K562 (cell line): ENCODE data around the gene SEMA4G. TPM values are rescaled to one million over a fixed set of nuclear protein-coding genes. Genes with fewer than 3 reads are reported as not detected.

ENCODE experiments used
- AFF1 ChIP-seq, 2 experiments: fragments of 450-650 bp; IDR thresholded peaks; 2 replicates each; pipeline ENCODE4 v1.6.1; 2018; ENCODE audit warnings: mild to moderate bottlenecking in 2 of 2, low read depth in 1 of 2; ENCODE audit not compliant: partially characterized antibody in 2 of 2
- HNRNPL ChIP-seq: fragments of 200-400 bp; formaldehyde crosslinking; IDR thresholded peaks from 2 replicates; pipeline ENCODE4 v1.6.1; 2017; ENCODE audit warnings: low read depth, mild to moderate bottlenecking, low read length
- NFXL1 ChIP-seq: fragments of 450-650 bp; formaldehyde crosslinking; IDR thresholded peaks from 2 replicates; pipeline ENCODE4 v1.4.0; 2021; ENCODE audit warnings: mild to moderate bottlenecking
- PTRF ChIP-seq: fragments of 450-650 bp; IDR thresholded peaks from 2 replicates; pipeline ENCODE4 v1.6.1; 2016; ENCODE audit warnings: mild to moderate bottlenecking, missing genetic modification characterization, missing compliant biosample characterization
- REST ChIP-seq, 2 experiments: fragments of 450-650 bp; formaldehyde crosslinking in 1 of 2; IDR thresholded peaks; 2 replicates each; pipeline versions ENCODE4 v1.4.0 to v1.6.1; 2014 to 2020; ENCODE audit warnings: mild to moderate bottlenecking in 2 of 2, borderline replicate concordance in 1 of 2, low read depth in 1 of 2
- SMARCA4 ChIP-seq: fragments of 450-650 bp; IDR thresholded peaks from 2 replicates; pipeline ENCODE4 v1.6.1; 2016
- ZNF217 ChIP-seq: sonication (generic); formaldehyde crosslinking; IDR thresholded peaks from 2 replicates; pipeline ENCODE4 v1.8.0; 2022; ENCODE audit warnings: mild to moderate bottlenecking, missing genetic modification reagents
- polyA plus RNA-seq, 8 experiments: library from polyadenylated mRNA; depleted of rRNA in 4 of 8; stranded (reverse) in 5 of 8; unstranded in 3 of 8; fragments of >200 nt; fragmentation: Nextera tagmentation in 2 of 8; fragmentation: Illumina TruSeq in 1 of 8; extraction: Ambion mirVana in 2 of 8; extraction: Trizol in 1 of 8; gene quantifications; 2 replicates each; pipeline versions ENCODE4 v1.2.1 to v1.2.3, GENCODE V29; 2011 to 2014; ENCODE audit warnings: inconsistent platforms in 1 of 8, missing spikeins in 1 of 8
- total RNA-seq, 7 experiments: library from RNA; depleted of rRNA in 6 of 7; stranded (reverse); fragments of >200 nt in 6 of 7; fragmentation: Illumina TruSeq in 2 of 7; extraction: Trizol in 2 of 7; gene quantifications; 2 replicates each; pipeline versions ENCODE4 v1.2.1 to v1.2.3, GENCODE V29; 2011 to 2021; ENCODE audit warnings: low replicate concordance in 1 of 7
- TF ChIP-seq, protein P1 (sequence below), 2 experiments: IDR thresholded peaks; 2 replicates each; pipeline ENCODE4 v1.6.1; 2011; ENCODE audit warnings: borderline replicate concordance in 1 of 2, control low read depth in 1 of 2, low read depth in 1 of 2, low read length in 1 of 2, mild to moderate bottlenecking in 1 of 2, mixed read lengths in 1 of 2, moderate library complexity in 1 of 2; ENCODE audit not compliant: insufficient read depth in 1 of 2, insufficient read length in 1 of 2, poor library complexity in 1 of 2, severe bottlenecking in 1 of 2; ENCODE audit errors: extremely low read depth in 1 of 2
- TF ChIP-seq, protein P2 (sequence below): sonication (generic); formaldehyde crosslinking; IDR thresholded peaks from 2 replicates; pipeline ENCODE4 v1.5.0; 2020; ENCODE audit warnings: missing genetic modification reagents
- TF ChIP-seq, protein P3 (sequence below): sonication (generic); formaldehyde crosslinking; IDR thresholded peaks from 2 replicates; pipeline ENCODE4 v1.9.0; 2022; ENCODE audit warnings: mild to moderate bottlenecking, missing genetic modification reagents

SEMA4G gene
- total and polyA plus RNA-seq, 9 of the 15 experiments (the other 6 are each of a cell fraction or from before 2014, with no cell fraction given), result 0.40 to 7.8 (median 1.8) TPM

DNA sequence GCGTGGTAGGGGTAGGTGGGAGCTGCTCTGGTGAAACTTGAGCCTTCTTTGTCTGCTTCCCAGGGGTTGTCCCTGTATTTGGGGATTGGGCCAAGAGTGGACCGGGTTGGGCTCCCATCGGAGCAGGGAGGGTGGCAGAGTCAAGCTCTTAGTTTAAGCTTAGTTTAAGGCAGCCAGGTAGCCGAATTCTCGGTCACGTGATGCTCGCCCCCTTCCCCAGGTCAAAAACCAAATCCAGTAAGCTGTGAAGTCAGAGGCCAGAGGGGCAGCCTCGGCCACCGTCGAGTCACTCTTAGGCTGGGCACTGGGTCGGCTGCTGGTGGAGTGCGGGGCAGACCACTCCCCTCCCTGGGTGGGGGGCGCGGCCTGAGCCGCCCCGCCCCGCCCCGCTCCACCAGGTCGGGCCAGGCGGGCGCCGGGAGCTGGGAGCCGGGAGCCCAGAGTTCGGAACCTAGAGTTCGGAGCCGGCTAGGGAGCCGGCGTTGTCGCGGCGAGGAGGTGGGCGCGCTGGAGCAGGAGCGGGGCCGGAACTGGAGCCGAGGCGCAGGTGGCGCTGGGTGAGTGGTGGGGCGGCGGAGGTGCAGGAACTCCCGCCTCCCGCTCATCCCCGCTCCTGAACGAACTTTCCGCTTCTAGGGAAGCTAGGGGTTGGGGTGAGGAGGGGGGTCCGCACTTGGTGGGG lies 27.5 kb downstream of the SEMA4G start (continued):
- TF ChIP-seq, protein P1, sequence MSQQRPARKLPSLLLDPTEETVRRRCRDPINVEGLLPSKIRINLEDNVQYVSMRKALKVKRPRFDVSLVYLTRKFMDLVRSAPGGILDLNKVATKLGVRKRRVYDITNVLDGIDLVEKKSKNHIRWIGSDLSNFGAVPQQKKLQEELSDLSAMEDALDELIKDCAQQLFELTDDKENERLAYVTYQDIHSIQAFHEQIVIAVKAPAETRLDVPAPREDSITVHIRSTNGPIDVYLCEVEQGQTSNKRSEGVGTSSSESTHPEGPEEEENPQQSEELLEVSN (IDR thresholded peaks at IDR 0.05; ENCODE audit: borderline replicate concordance in 1 of 2, extremely low read depth in 1 of 2, insufficient read depth in 1 of 2, insufficient read length in 1 of 2, low read depth in 1 of 2, low read length in 1 of 2, poor library complexity in 1 of 2, severe bottlenecking in 1 of 2), result peak in 1 of 2 experiments; percentile 64
- no peak for TF ChIP-seq AFF1 (IDR thresholded peaks at IDR 0.05; ENCODE audit: low read depth in 1 of 2, partially characterized antibody in 2 of 2)
- TF ChIP-seq SMARCA4, result no peak
- TF ChIP-seq HNRNPL, result 0 out of 2 replicates have a peak, but pooled peaks have one; percentile 5
- TF ChIP-seq, protein P2, sequence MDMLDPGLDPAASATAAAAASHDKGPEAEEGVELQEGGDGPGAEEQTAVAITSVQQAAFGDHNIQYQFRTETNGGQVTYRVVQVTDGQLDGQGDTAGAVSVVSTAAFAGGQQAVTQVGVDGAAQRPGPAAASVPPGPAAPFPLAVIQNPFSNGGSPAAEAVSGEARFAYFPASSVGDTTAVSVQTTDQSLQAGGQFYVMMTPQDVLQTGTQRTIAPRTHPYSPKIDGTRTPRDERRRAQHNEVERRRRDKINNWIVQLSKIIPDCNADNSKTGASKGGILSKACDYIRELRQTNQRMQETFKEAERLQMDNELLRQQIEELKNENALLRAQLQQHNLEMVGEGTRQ, result peak; percentile 82
- TF ChIP-seq, protein P3, sequence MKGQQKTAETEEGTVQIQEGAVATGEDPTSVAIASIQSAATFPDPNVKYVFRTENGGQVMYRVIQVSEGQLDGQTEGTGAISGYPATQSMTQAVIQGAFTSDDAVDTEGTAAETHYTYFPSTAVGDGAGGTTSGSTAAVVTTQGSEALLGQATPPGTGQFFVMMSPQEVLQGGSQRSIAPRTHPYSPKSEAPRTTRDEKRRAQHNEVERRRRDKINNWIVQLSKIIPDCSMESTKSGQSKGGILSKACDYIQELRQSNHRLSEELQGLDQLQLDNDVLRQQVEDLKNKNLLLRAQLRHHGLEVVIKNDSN, result peak; percentile 82
- TF ChIP-seq ZNF217 (CRISPR knock-in tag), result no peak
- peak; percentile 15; the same call in 1 of the 2 replicates for TF ChIP-seq REST (IDR thresholded peaks at IDR 0.05; ENCODE audit: borderline replicate concordance)
- no peak for TF ChIP-seq REST (CRISPR knock-in tag; IDR thresholded peaks at IDR 0.05; ENCODE audit: low read depth)
- TF ChIP-seq PTRF (tag), result no peak
- no peak for TF ChIP-seq NFXL1 (CRISPR knock-in tag)
